Skeletal muscle tissue (tissue), 4 donors: Measurements from ENCODE around the gene GFOD1. TPM values are rescaled to one million over a fixed set of nuclear protein-coding genes. Genes with fewer than 3 reads are reported as not detected.

Experiments
- H3K27ac ChIP-seq: one replicate; pipeline ENCODE4 v1.7.0; 2013; ENCODE audit warnings: mild to moderate bottlenecking, low read depth, low read length, inconsistent platforms
- H3K27me3 ChIP-seq, 3 donors: one replicate each; pipeline ENCODE4 v1.7.0; 2013; ENCODE audit warnings: low read length in 3 of 3; ENCODE audit not compliant: control insufficient read depth in 3 of 3, insufficient read depth in 3 of 3
- H3K36me3 ChIP-seq, 3 donors: one replicate each; pipeline ENCODE4 v1.7.0; 2013; ENCODE audit warnings: low read length in 3 of 3; ENCODE audit not compliant: control insufficient read depth in 3 of 3, insufficient read depth in 3 of 3
- H3K4me1 ChIP-seq, 3 donors: one replicate each; pipeline ENCODE4 v1.7.0; 2013; ENCODE audit warnings: low read length in 3 of 3, mild to moderate bottlenecking in 3 of 3; ENCODE audit not compliant: control insufficient read depth in 3 of 3, insufficient read depth in 3 of 3
- H3K4me3 ChIP-seq, 3 donors: one replicate each; pipeline ENCODE4 v1.7.0; 2013; ENCODE audit warnings: low read length in 3 of 3
- H3K9ac ChIP-seq, 3 donors: one replicate each; pipeline ENCODE4 v1.7.0; 2013; ENCODE audit warnings: low read length in 3 of 3, mild to moderate bottlenecking in 3 of 3, moderate library complexity in 2 of 3, low read depth in 1 of 3
- H3K9me3 ChIP-seq, 3 donors: one replicate each; pipeline ENCODE4 v1.7.0; 2013; ENCODE audit warnings: low read length in 3 of 3; ENCODE audit not compliant: control insufficient read depth in 3 of 3
- total RNA-seq: library from RNA; depleted of rRNA; stranded (reverse); fragments of >200 nt; gene quantifications from one replicate; pipeline ENCODE4 v1.2.3, GENCODE V29; 2014
- donor health status: Osteomylitis.

Gene GFOD1
- total RNA-seq, 1 donor from 2014 or later = 6.3 TPM

GRCh38 chr6:13431059-13431656, 56.2 kb downstream of the GFOD1 start:
- no peaks in the 10 kb centered on the region for H3K9me3 ChIP-seq
- no peaks in the 10 kb centered on the region for H3K27me3 ChIP-seq
- H3K36me3 ChIP-seq = no peaks in the 10 kb centered on the region
- H3K27ac ChIP-seq = no peak overlapping the region
- H3K4me3 ChIP-seq = no peak overlapping the region
- H3K4me1 ChIP-seq = peaks cover 8 to 19% (median 11%) of the 10 kb centered on the region in 3 donors
- no peak overlapping the region for H3K9ac ChIP-seq

GRCh38 chr6:13429406-13429753, 58.0 kb downstream of the GFOD1 start:
- peaks cover 18 to 33% (median 19%) of the 10 kb centered on the region in 3 donors for H3K4me1 ChIP-seq

GRCh38 chr6:13428583-13429405, 58.6 kb downstream of the GFOD1 start:
- Histone ChIP-seq H3K9me3 (no peaks in the 10 kb centered on the region), H3K4me3 (no peak overlapping the region), H3K36me3 (no peaks in the 10 kb centered on the region), H3K9ac (no peak overlapping the region), H3K27me3 (no peaks in the 10 kb centered on the region), H3K4me1 (peaks cover 20 to 31% (median 22%) of the 10 kb centered on the region in 3 donors), H3K27ac (no peak overlapping the region)

More at GRCh38 chr6:13429406-13429753, 58.0 kb downstream of the GFOD1 start:
- no peak overlapping the region for H3K9ac ChIP-seq
- H3K9me3 ChIP-seq = no peaks in the 10 kb centered on the region
- no peaks in the 10 kb centered on the region for H3K36me3 ChIP-seq
- no peak overlapping the region for H3K27ac ChIP-seq
- H3K27me3 ChIP-seq = no peaks in the 10 kb centered on the region
- no peak overlapping the region for H3K4me3 ChIP-seq

- Histone ChIP-seq H3K9me3 (no peaks in the 10 kb centered on the region), H3K36me3 (no peaks in the 10 kb centered on the region), H3K4me3 (no peak overlapping the region), H3K27me3 (no peaks in the 10 kb centered on the region), H3K9ac (no peak overlapping the region), H3K27ac (no peak overlapping the region), H3K4me1 (peaks cover 26 to 37% (median 29%) of the 10 kb centered on the region in 3 donors)
These were observed 59.4 kb downstream of the GFOD1 start for GRCh38 chr6:13427801-13428582.

- H3K27ac ChIP-seq = no peak overlapping the region
- H3K4me3 ChIP-seq = no peak overlapping the region
- no peaks in the 10 kb centered on the region for H3K9me3 ChIP-seq
- no peaks in the 10 kb centered on the region for H3K27me3 ChIP-seq
- H3K4me1 ChIP-seq = peaks cover 31 to 40% (median 32%) of the 10 kb centered on the region in 3 donors
- no peak overlapping the region for H3K9ac ChIP-seq
- H3K36me3 ChIP-seq = no peaks in the 10 kb centered on the region
These were observed 60.1 kb downstream of the GFOD1 start for GRCh38 chr6:13427316-13427715.

GRCh38 chr6:13425943-13426931, 61.2 kb downstream of the GFOD1 start:
- Histone ChIP-seq H3K9ac (no peak overlapping the region), H3K4me3 (no peak overlapping the region), H3K36me3 (no peaks in the 10 kb centered on the region), H3K27me3 (no peaks in the 10 kb centered on the region), H3K4me1 (peaks cover 42 to 51% (median 43%) of the 10 kb centered on the region in 3 donors), H3K27ac (peak overlapping the region; percentile 15), H3K9me3 (no peaks in the 10 kb centered on the region)

GRCh38 chr6:13425270-13425873, 62.0 kb downstream of the GFOD1 start:
- no peaks in the 10 kb centered on the region for H3K36me3 ChIP-seq
- H3K9me3 ChIP-seq = no peaks in the 10 kb centered on the region
- no peak overlapping the region for H3K9ac ChIP-seq
- no peaks in the 10 kb centered on the region for H3K27me3 ChIP-seq
- peak overlapping the region; percentile 41 for H3K27ac ChIP-seq
- H3K4me3 ChIP-seq = no peak overlapping the region
- H3K4me1 ChIP-seq = peaks cover 44 to 56% (median 46%) of the 10 kb centered on the region in 3 donors

- Histone ChIP-seq H3K4me3 (peak overlapping the region; percentile 14 to 40 (median 27)), H3K4me1 (peaks cover 64 to 71% (median 65%) of the 10 kb centered on the region in 3 donors), H3K9ac (peak overlapping the region in 1 of 3 donors; percentile 3), H3K9me3 (no peaks in the 10 kb centered on the region), H3K36me3 (no peaks in the 10 kb centered on the region), H3K27me3 (no peaks in the 10 kb centered on the region), H3K27ac (peak overlapping the region; percentile 49)
These were observed 64.1 kb downstream of the GFOD1 start for GRCh38 chr6:13423252-13423651.
